WTC11 (cell line): Measurements from ENCODE around the gene TSACC.
A peak's percentile ranks its signal among the peaks of the same experiment; 100 is the strongest.

Source experiments
- ATF2 ChIP-seq: sonication (generic); formaldehyde crosslinking; IDR thresholded peaks from 2 replicates; pipeline ENCODE4 v1.8.1; 2022; ENCODE audit warnings: low read depth, missing genetic modification reagents, borderline replicate concordance
- CTCF ChIP-seq: fragments of 200-600 bp; IDR thresholded peaks from 2 replicates; pipeline ENCODE4 v1.8.0; 2022; ENCODE audit warnings: antibody characterized with exemption
- GRHL2 ChIP-seq: fragments of 250-450 bp; sonication (Bioruptor Pico); IDR thresholded peaks from 2 replicates; pipeline ENCODE4 v1.8.0; 2022; ENCODE audit warnings: mild to moderate bottlenecking, moderate library complexity; ENCODE audit not compliant: insufficient replicate concordance, severe bottlenecking
- OVOL2 ChIP-seq: fragments of 250-450 bp; sonication (Bioruptor Pico); IDR thresholded peaks from 2 replicates; pipeline ENCODE4 v1.9.0; 2021; ENCODE audit warnings: mild to moderate bottlenecking, borderline replicate concordance
- SMAD3 ChIP-seq: sonication (generic); formaldehyde crosslinking; IDR thresholded peaks from 2 replicates; pipeline ENCODE4 v1.8.0; 2022; ENCODE audit warnings: missing genetic modification reagents, mild to moderate bottlenecking, borderline replicate concordance
- TF ChIP-seq, protein P1 (sequence below): sonication (generic); formaldehyde crosslinking; IDR thresholded peaks from 2 replicates; pipeline ENCODE4 v1.8.1; 2023; ENCODE audit warnings: mild to moderate bottlenecking, missing genetic modification reagents, moderate library complexity
- TF ChIP-seq, protein P2 (sequence below): sonication (generic); formaldehyde crosslinking; IDR thresholded peaks from 2 replicates; pipeline ENCODE4 v1.8.0; 2022; ENCODE audit warnings: mild to moderate bottlenecking, missing genetic modification reagents

DNA sequence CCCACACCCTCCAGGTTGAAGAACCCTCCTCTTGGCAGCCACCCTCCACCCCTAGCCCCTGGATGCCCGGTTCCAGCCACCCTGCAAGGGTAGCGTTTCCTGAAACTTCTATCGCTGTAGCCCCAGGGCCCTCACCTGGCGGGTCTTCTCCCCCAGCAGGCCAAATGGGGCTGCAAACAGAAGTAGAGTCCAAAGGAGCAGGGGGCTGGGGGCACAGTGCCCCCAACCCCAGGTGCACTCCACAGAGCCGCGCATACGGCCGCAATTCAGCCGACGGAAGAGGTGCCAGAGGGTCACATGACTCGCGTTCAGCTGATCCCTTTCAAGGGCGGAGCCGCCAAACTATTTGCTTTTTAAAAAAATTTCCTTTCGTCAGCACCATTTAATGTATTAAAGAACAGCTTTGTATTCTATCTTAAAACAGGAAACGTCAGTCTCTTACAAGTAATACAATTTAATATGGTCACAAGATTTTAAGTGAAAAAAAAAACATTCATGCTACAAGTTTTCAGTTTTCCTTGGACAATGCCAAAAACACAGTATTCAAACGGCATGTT lies 42.9 kb upstream of the TSACC start, which contains the start of gene GLMP:
- TF ChIP-seq, protein P1, sequence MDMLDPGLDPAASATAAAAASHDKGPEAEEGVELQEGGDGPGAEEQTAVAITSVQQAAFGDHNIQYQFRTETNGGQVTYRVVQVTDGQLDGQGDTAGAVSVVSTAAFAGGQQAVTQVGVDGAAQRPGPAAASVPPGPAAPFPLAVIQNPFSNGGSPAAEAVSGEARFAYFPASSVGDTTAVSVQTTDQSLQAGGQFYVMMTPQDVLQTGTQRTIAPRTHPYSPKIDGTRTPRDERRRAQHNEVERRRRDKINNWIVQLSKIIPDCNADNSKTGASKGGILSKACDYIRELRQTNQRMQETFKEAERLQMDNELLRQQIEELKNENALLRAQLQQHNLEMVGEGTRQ, result peak; percentile 96
- TF ChIP-seq CTCF, result no peak
- no peak for TF ChIP-seq GRHL2 (CRISPR knock-in tag)
- TF ChIP-seq ATF2, result no peak
- TF ChIP-seq SMAD3 (CRISPR knock-in tag), result 0 out of 2 replicates have a peak, but pooled peaks have one; percentile 37
- TF ChIP-seq, protein P2, sequence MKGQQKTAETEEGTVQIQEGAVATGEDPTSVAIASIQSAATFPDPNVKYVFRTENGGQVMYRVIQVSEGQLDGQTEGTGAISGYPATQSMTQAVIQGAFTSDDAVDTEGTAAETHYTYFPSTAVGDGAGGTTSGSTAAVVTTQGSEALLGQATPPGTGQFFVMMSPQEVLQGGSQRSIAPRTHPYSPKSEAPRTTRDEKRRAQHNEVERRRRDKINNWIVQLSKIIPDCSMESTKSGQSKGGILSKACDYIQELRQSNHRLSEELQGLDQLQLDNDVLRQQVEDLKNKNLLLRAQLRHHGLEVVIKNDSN (CRISPR knock-in tag), result peak; percentile 94
- TF ChIP-seq OVOL2 (CRISPR knock-in tag), result no peak
